Spleen (tissue), 11 donors: Measurements from ENCODE around the gene TMEM91. TPM values are rescaled to one million over a fixed set of nuclear protein-coding genes. Genes with fewer than 3 reads are reported as not detected.
"Not testable (repeated sequence)": the region's sequence is repeated elsewhere in the genome, so short reads cannot be mapped to it uniquely, and the experiment has no call there.

ENCODE experiments used
- DNase-seq: peaks from one replicate; pipeline ENCODE4 v3.0.0-alpha.2; 2020
- H3K27ac ChIP-seq, 8 donors: fragments of 200-600 bp; sonication (generic) in 7 of 8; 1 replicate in 4 of 8; 2 replicates in 4 of 8; pipeline versions ENCODE4 v1.5.0 to v1.8.0; 2016 to 2021; ENCODE audit warnings: inconsistent platforms in 4 of 8, mild to moderate bottlenecking in 4 of 8, moderate library complexity in 1 of 8
- H3K27me3 ChIP-seq, 7 donors: fragments of 200-600 bp; sonication (generic) in 6 of 7; replicated peaks in 1 of 7; 1 replicate in 4 of 7; 2 replicates in 3 of 7; pipeline versions ENCODE4 v1.5.0 to v1.8.0; 2016 to 2021; ENCODE audit warnings: inconsistent platforms in 3 of 7, mild to moderate bottlenecking in 1 of 7
- H3K36me3 ChIP-seq, 6 donors: fragments of 200-600 bp; sonication (generic) in 5 of 6; 1 replicate in 4 of 6; 2 replicates in 2 of 6; pipeline versions ENCODE4 v1.5.0 to v1.8.0; 2016 to 2021; ENCODE audit warnings: inconsistent platforms in 2 of 6
- H3K4me1 ChIP-seq, 6 donors: fragments of 200-600 bp; sonication (generic) in 5 of 6; 1 replicate in 3 of 6; 2 replicates in 3 of 6; pipeline versions ENCODE4 v1.5.0 to v1.8.0; 2016 to 2021; ENCODE audit warnings: inconsistent platforms in 3 of 6
- H3K4me3 ChIP-seq, 8 donors: fragments of 200-600 bp; sonication (generic) in 7 of 8; 1 replicate in 4 of 8; 2 replicates in 4 of 8; pipeline versions ENCODE4 v1.5.0 to v1.8.0; 2016 to 2021; ENCODE audit warnings: inconsistent platforms in 4 of 8, mild to moderate bottlenecking in 4 of 8, moderate library complexity in 2 of 8
- H3K9me3 ChIP-seq, 8 donors: fragments of 200-600 bp; sonication (generic) in 7 of 8; 1 replicate in 4 of 8; 2 replicates in 4 of 8; pipeline versions ENCODE4 v1.5.0 to v1.8.0; 2016 to 2021; ENCODE audit warnings: inconsistent platforms in 4 of 8
- CTCF ChIP-seq, 11 experiments: fragments of 200-600 bp in 7 of 11; fragments of 450-650 bp in 4 of 11; sonication (generic) in 4 of 11; IDR thresholded peaks in 8 of 11; conservative IDR thresholded peaks in 3 of 11; 1 replicate in 7 of 11; 2 replicates in 4 of 11; pipeline versions ENCODE4 v1.4.0 to v1.8.0; 2016 to 2021; ENCODE audit warnings: antibody characterized with exemption in 11 of 11, inconsistent platforms in 4 of 11, mild to moderate bottlenecking in 1 of 11
- POLR2A ChIP-seq, 3 donors: fragments of 450-650 bp; IDR thresholded peaks; one replicate each; pipeline ENCODE4 v1.5.1; 2017; ENCODE audit warnings: antibody characterized with exemption in 3 of 3, mild to moderate bottlenecking in 1 of 3
- POLR2AphosphoS5 ChIP-seq, 3 donors: sonication (generic); formaldehyde crosslinking; IDR thresholded peaks; one replicate each; pipeline ENCODE4 v1.5.1; 2017; ENCODE audit warnings: antibody characterized with exemption in 3 of 3
- WGBS, 5 donors: extraction: QIAGEN DNeasy Blood & Tissue Kit in 3 of 5; methylation state at CpG; one replicate each; pipeline versions ENCODE4 v1.1.5 to v1.1.7; 2013 to 2018; 5-methylcytosine and 5-hydroxymethylcytosine counted together
- intact Hi-C: fragments of 100-400 bp; cut with DNase I; formaldehyde crosslinking; loops from one replicate; pipeline ENCODE4 v1.15.0; 2023; ENCODE audit warnings: low total_unique reads
- polyA plus RNA-seq, 3 donors: library from polyadenylated mRNA; stranded (reverse); fragments of 200-250 nt; gene quantifications; one replicate each; pipeline ENCODE4 v1.2.1, GENCODE V29; 2013
- total RNA-seq, 7 donors: library from RNA; depleted of rRNA in 3 of 7; stranded (reverse); fragments of >200 nt in 3 of 7; fragmentation: NEBNext Ultra II Directional in 4 of 7; extraction: Animal tissue kit (Norgen Biotek cat#: 25700) in 4 of 7; gene quantifications; one replicate each; pipeline versions ENCODE4 v1.1.0 to v1.2.1, GENCODE V29; 2016 to 2021
- donor health status: healthy with polysubstance abuse.
- donor health status: DM: no; HTN: no; CAD: no; lungs with moderate emphysema.
- donor health status: DM: no; HTN: no; CAD: no.
- donor health status: Bipolar disorder and iron deficiency.
- donor health status: healthy.
- donor health status: DM: no; HTN: no; CAD: no.
- donor health status: DM: yes; HTN: yes; CAD: no.

The TMEM91 gene
- total and polyA plus RNA-seq, 10 donors: 13.4 to 62.0 (median 26.0) TPM

- no peak overlapping the region for H3K4me3 ChIP-seq
- 89 to 98% (median 96%) methylated on average over 5 of the region's 5 CpGs for WGBS, 5 donors
- no peaks in the 10 kb centered on the region for H3K9me3 ChIP-seq
- no peak for DNase-seq
- no peaks in the 10 kb centered on the region for H3K27me3 ChIP-seq
- TF ChIP-seq POLR2AphosphoS5 (IDR thresholded peaks at IDR 0.05): no peak
- TF ChIP-seq CTCF (IDR thresholded peaks at IDR 0.05 in 8 of 11, conservative IDR thresholded peaks at IDR 0.05 in 3 of 11): no peak
- TF ChIP-seq POLR2A (IDR thresholded peaks at IDR 0.05): no peak
- H3K27ac ChIP-seq: no peak overlapping the region
- H3K36me3 ChIP-seq: peaks cover 4 to 100% (median 73%) of the 10 kb centered on the region in 6 donors
- peaks cover 14 to 100% (median 48%) of the 10 kb centered on the region in 6 donors for H3K4me1 ChIP-seq
- intact Hi-C loops: no loop called here
Observed at GRCh38 chr19:41339936-41340335, 36.4 kb upstream of the TMEM91 start.

GRCh38 chr19:41341669-41342490 is 34.5 kb upstream of the TMEM91 start:
- Histone ChIP-seq H3K36me3 (peaks cover 4 to 100% (median 88%) of the 10 kb centered on the region in 6 donors), H3K9me3 (no peaks in the 10 kb centered on the region), H3K4me3 (peak overlapping the region in 3 of 8 donors; percentile 7 to 38 (median 10)), H3K27me3 (no peaks in the 10 kb centered on the region), H3K4me1 (peaks cover 7 to 100% (median 34%) of the 10 kb centered on the region in 6 donors), H3K27ac (peak overlapping the region in 7 of 8 donors; percentile 39 to 80 (median 56))
- WGBS, 5 donors: 69 to 78% (median 75%) methylated on average over 18 to 20 of the region's 20 CpGs
- DNase-seq: peak; percentile 82
- TF ChIP-seq CTCF (IDR thresholded peaks at IDR 0.05 in 8 of 11, conservative IDR thresholded peaks at IDR 0.05 in 3 of 11) (peak in 1 of 11 experiments; percentile 12), POLR2A (IDR thresholded peaks at IDR 0.05) (no peak), POLR2AphosphoS5 (IDR thresholded peaks at IDR 0.05) (peak in 1 of 3 donors; percentile 63)
- intact Hi-C loops: no loop called here

- Histone ChIP-seq H3K27me3 (no peaks in the 10 kb centered on the region), H3K9me3 (no peaks in the 10 kb centered on the region), H3K4me1 (peaks cover 12 to 100% (median 46%) of the 10 kb centered on the region in 6 donors), H3K4me3 (no peak overlapping the region), H3K27ac (peak overlapping the region in 2 of 8 donors; percentile 22 to 41), H3K36me3 (peaks cover 4 to 97% (median 82%) of the 10 kb centered on the region in 6 donors)
- 86 to 100% (median 97%) methylated on average over 2 of the region's 2 CpGs for WGBS, 5 donors
- intact Hi-C loops: no loop called here
- TF ChIP-seq POLR2A (IDR thresholded peaks at IDR 0.05) (no peak), CTCF (IDR thresholded peaks at IDR 0.05 in 8 of 11, conservative IDR thresholded peaks at IDR 0.05 in 3 of 11) (no peak), POLR2AphosphoS5 (IDR thresholded peaks at IDR 0.05) (no peak)
- DNase-seq: no peak
Observed at GRCh38 chr19:41344162-41344561, 32.2 kb upstream of the TMEM91 start.

GRCh38 chr19:41346916-41347315 is 29.4 kb upstream of the TMEM91 start:
- not testable (repeated sequence) for DNase-seq, H3K27me3 ChIP-seq, H3K27ac ChIP-seq, H3K9me3 ChIP-seq, H3K4me3 ChIP-seq
- Histone ChIP-seq H3K4me1 (peaks cover 24 to 100% (median 66%) of the 10 kb centered on the region in 6 donors), H3K36me3 (peaks cover 4 to 73% (median 55%) of the 10 kb centered on the region in 6 donors)
- intact Hi-C loops: loop anchor here (2.0 kb wide), 1 partner anchor 18 kb away; no protein-coding TSS in a partner anchor
- WGBS, 5 donors: 81 to 95% (median 92%) methylated on average over 9 of the region's 9 CpGs
